Caco-2 (cell line): Measurements from ENCODE around the gene LRRC58. TPM values are rescaled to one million over a fixed set of nuclear protein-coding genes. Genes with fewer than 3 reads are reported as not detected.
A peak's percentile ranks its signal among the peaks of the same experiment; 100 is the strongest.

Source experiments
- BruUV-seq: library from RNA; stranded (reverse); fragments of 400-500 nt; replicated peaks from 2 replicates; lab custom pipeline; 2021; lab: Mats Ljungman, UMichigan
- CTCF ChIA-PET: fragments of 300-600 bp; sonication (Branson Sonifier 250); formaldehyde crosslinking; loops from one replicate; lab custom pipeline; 2022; ENCODE audit warnings: antibody characterized with exemption; lab: Charles Lee
- POLR2A ChIA-PET: fragments of 300-600 bp; sonication (Branson Sonifier 250); formaldehyde crosslinking; loops from one replicate; lab custom pipeline; 2022; ENCODE audit warnings: antibody characterized with exemption; lab: Charles Lee
- DNase-seq, 2 experiments: peaks; one replicate each; pipeline versions ENCODE4 v3.0.0 to v3.0.0-alpha.2; 2020 to 2022
- H3K27me3 ChIP-seq: replicated peaks from 2 replicates; pipeline ENCODE4 v1.6.0; 2011; ENCODE audit warnings: low read length; ENCODE audit not compliant: control insufficient read depth, insufficient read depth
- H3K36me3 ChIP-seq: 2 replicates; pipeline ENCODE4 v1.5.1; 2011; ENCODE audit warnings: low read length; ENCODE audit not compliant: control insufficient read depth, insufficient read depth
- H3K4me1 ChIP-seq: fragments of 250-450 bp; sonication (Bioruptor Pico); 2 replicates; pipeline ENCODE4 v1.5.1; 2020; ENCODE audit warnings: mild to moderate bottlenecking
- H3K4me3 ChIP-seq: 2 replicates; pipeline ENCODE4 v1.5.1; 2011; ENCODE audit warnings: low read depth, mild to moderate bottlenecking, control low read depth, low read length
- H3K9me3 ChIP-seq: fragments of 250-450 bp; sonication (Bioruptor Pico); 2 replicates; pipeline ENCODE4 v1.5.1; 2020; ENCODE audit warnings: mild to moderate bottlenecking, moderate library complexity
- H3K27ac Mint-ChIP-seq: one replicate; pipeline ENCODE4 v1.8.0; 2022; ENCODE audit warnings: mixed read lengths; ENCODE audit not compliant: unreplicated experiment
- H3K27me3 Mint-ChIP-seq: one replicate; pipeline ENCODE4 v1.8.0; 2022; ENCODE audit warnings: mixed read lengths; ENCODE audit not compliant: insufficient read depth, unreplicated experiment
- H3K36me3 Mint-ChIP-seq: one replicate; pipeline ENCODE4 v1.8.0; 2022; ENCODE audit warnings: mild to moderate bottlenecking, mixed read lengths; ENCODE audit not compliant: insufficient read depth, unreplicated experiment
- H3K4me1 Mint-ChIP-seq: one replicate; pipeline ENCODE4 v1.8.0; 2022; ENCODE audit warnings: low read depth, mixed read lengths; ENCODE audit not compliant: unreplicated experiment
- H3K4me3 Mint-ChIP-seq: one replicate; pipeline ENCODE4 v1.8.0; 2022; ENCODE audit warnings: mild to moderate bottlenecking, moderate library complexity, mixed read lengths; ENCODE audit not compliant: unreplicated experiment
- H3K9me3 Mint-ChIP-seq: one replicate; pipeline ENCODE4 v1.8.0; 2022; ENCODE audit warnings: mixed read lengths; ENCODE audit not compliant: unreplicated experiment
- intact Hi-C: fragments of 100-400 bp; cut with micrococcal nuclease; formaldehyde crosslinking; loops from one replicate; pipeline ENCODE4 v1.10.0; 2022; ENCODE audit not compliant: unreplicated experiment
- total RNA-seq: library from RNA; stranded (reverse); gene quantifications from 2 replicates; pipeline ENCODE4 v1.2.3, GENCODE V29; 2022
- TF ChIP-seq, protein P1 (sequence below), 2 experiments: fragments of 200-600 bp in 1 of 2; IDR thresholded peaks; 1 replicate in 1 of 2; 2 replicates in 1 of 2; pipeline versions ENCODE4 v1.5.1 to v1.8.0; 2011 to 2022; ENCODE audit warnings: antibody characterized with exemption in 1 of 2, control low read depth in 1 of 2, inconsistent platforms in 1 of 2, low read depth in 1 of 2, low read length in 1 of 2, mild to moderate bottlenecking in 1 of 2, moderate library complexity in 1 of 2; ENCODE audit not compliant: insufficient read depth in 1 of 2, severe bottlenecking in 1 of 2, unreplicated experiment in 1 of 2

Gene LRRC58
- total RNA-seq, 1 experiment from 2014 or later = 20.5 TPM

DNA sequence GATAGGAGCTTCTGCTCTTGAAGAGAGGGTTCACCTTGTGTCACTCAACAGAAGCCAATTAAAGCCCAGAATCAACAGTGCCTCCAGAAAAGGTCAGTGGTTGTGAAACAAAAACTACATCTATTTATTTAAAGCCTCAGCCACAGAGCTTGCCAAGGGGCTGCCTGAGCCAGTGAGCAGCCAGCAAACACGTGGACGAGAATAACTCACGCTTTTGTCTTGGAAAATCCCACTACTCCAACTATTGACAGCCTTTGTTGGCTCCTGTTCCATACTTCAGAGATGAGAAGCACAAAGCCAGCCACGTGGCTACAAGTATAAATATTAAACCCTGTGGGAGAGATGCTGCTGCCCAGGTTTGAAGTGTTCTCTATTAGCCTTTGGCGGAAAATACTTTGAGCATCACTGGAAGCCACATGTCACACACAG, 74.4 kb downstream of the LRRC58 start:
- H3K36me3 Mint-ChIP-seq = no peaks in the 10 kb centered on the region
- no peaks in the 10 kb centered on the region for H3K4me1 Mint-ChIP-seq
- ChIA-PET CTCF (interaction anchor here (0.7 kb wide), 1 partner anchor 143 kb away, joined by 4 read pairs; no protein-coding TSS in a partner anchor), POLR2A (no interaction called here)
- no peaks in the 10 kb centered on the region for H3K4me1 ChIP-seq
- no peaks in the 10 kb centered on the region for H3K9me3 Mint-ChIP-seq
- peak in 1 of 2 experiments; percentile 31 for DNase-seq
- no TSS peak for BruUV-seq
- no peak overlapping the region for H3K4me3 ChIP-seq
- 0 out of 2 replicates have a peak, but pooled peaks cover 4% of the 10 kb centered on the region for H3K9me3 ChIP-seq
- H3K36me3 ChIP-seq = no peaks in the 10 kb centered on the region
- H3K4me3 Mint-ChIP-seq = no peak overlapping the region
- TF ChIP-seq, protein P1, sequence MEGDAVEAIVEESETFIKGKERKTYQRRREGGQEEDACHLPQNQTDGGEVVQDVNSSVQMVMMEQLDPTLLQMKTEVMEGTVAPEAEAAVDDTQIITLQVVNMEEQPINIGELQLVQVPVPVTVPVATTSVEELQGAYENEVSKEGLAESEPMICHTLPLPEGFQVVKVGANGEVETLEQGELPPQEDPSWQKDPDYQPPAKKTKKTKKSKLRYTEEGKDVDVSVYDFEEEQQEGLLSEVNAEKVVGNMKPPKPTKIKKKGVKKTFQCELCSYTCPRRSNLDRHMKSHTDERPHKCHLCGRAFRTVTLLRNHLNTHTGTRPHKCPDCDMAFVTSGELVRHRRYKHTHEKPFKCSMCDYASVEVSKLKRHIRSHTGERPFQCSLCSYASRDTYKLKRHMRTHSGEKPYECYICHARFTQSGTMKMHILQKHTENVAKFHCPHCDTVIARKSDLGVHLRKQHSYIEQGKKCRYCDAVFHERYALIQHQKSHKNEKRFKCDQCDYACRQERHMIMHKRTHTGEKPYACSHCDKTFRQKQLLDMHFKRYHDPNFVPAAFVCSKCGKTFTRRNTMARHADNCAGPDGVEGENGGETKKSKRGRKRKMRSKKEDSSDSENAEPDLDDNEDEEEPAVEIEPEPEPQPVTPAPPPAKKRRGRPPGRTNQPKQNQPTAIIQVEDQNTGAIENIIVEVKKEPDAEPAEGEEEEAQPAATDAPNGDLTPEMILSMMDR (IDR thresholded peaks at IDR 0.05; ENCODE audit: insufficient read depth in 1 of 2, low read depth in 1 of 2, low read length in 1 of 2, severe bottlenecking in 1 of 2, unreplicated experiment in 1 of 2) = no peak
- intact Hi-C loops = no loop called here
- no peaks in the 10 kb centered on the region for H3K27me3 ChIP-seq
- no peaks in the 10 kb centered on the region for H3K27me3 Mint-ChIP-seq
- no peak overlapping the region for H3K27ac Mint-ChIP-seq

Other genes starting within 250 kb of the LRRC58 start
- gene GPR156, start 64.1 kb downstream of the LRRC58 start, total RNA-seq = 1.7 and 3.1 TPM in 2 replicates
- gene FSTL1, start 101.6 kb upstream of the LRRC58 start, total RNA-seq = 1.4 and 2.9 TPM in 2 replicates
- 133 and 136 TPM in 2 replicates for gene NDUFB4, start 247.0 kb upstream of the LRRC58 start, total RNA-seq